NT2/D1 (cell line): ENCODE data around the gene ATP1B1.
"Not testable (repeated sequence)": the region's sequence is repeated elsewhere in the genome, so short reads cannot be mapped to it uniquely, and the experiment has no call there.

ENCODE experiments used
- DNase-seq: peaks from one replicate; pipeline ENCODE4 v3.0.0-alpha.2; 2011; ENCODE audit warnings: low read depth, low spot score
- H3K27me3 ChIP-seq: 2 replicates; pipeline ENCODE4 v1.6.0; 2011; ENCODE audit warnings: mild to moderate bottlenecking; ENCODE audit not compliant: insufficient read length, insufficient read depth
- H3K36me3 ChIP-seq: 2 replicates; pipeline ENCODE4 v1.6.1; 2011; ENCODE audit warnings: mild to moderate bottlenecking, low read length, mixed read lengths; ENCODE audit not compliant: insufficient read depth, insufficient read length
- H3K4me1 ChIP-seq: 2 replicates; pipeline ENCODE4 v1.5.1; 2011; ENCODE audit not compliant: insufficient read depth, insufficient read length
- H3K4me3 ChIP-seq: 2 replicates; pipeline ENCODE4 v1.5.1; 2011; ENCODE audit warnings: low read depth; ENCODE audit not compliant: insufficient read length
- H3K9ac ChIP-seq: 2 replicates; pipeline ENCODE4 v1.6.0; 2011; ENCODE audit warnings: low read depth; ENCODE audit not compliant: insufficient read length
- H3K9me3 ChIP-seq: 2 replicates; pipeline ENCODE4 v1.5.1; 2011; ENCODE audit warnings: mild to moderate bottlenecking, low read length; ENCODE audit not compliant: insufficient read depth
- SUZ12 ChIP-seq: IDR thresholded peaks from 2 replicates; pipeline ENCODE4 v1.6.1; 2011; ENCODE audit not compliant: insufficient read length, insufficient read depth; ENCODE audit errors: extremely low read depth
- YY1 ChIP-seq: IDR thresholded peaks from 2 replicates; pipeline ENCODE4 v1.6.1; 2011; ENCODE audit not compliant: insufficient read length, insufficient read depth
- ZNF274 ChIP-seq: IDR thresholded peaks from 2 replicates; pipeline ENCODE4 v1.6.1; 2011; ENCODE audit warnings: mild to moderate bottlenecking, low read depth, low read length

Gene ATP1B1

GRCh38 chr1:169156580-169156979 is 50.1 kb downstream of the ATP1B1 start:
- Histone ChIP-seq H3K27me3 (no peaks in the 10 kb centered on the region), H3K36me3 (no peaks in the 10 kb centered on the region), H3K9me3 (no peaks in the 10 kb centered on the region), H3K9ac (no peak overlapping the region), H3K4me3 (no peak overlapping the region), H3K4me1 (no peaks in the 10 kb centered on the region)
- no peak for DNase-seq
- no peak for TF ChIP-seq ZNF274
- TF ChIP-seq YY1, result no peak
- TF ChIP-seq SUZ12, result no peak

DNA sequence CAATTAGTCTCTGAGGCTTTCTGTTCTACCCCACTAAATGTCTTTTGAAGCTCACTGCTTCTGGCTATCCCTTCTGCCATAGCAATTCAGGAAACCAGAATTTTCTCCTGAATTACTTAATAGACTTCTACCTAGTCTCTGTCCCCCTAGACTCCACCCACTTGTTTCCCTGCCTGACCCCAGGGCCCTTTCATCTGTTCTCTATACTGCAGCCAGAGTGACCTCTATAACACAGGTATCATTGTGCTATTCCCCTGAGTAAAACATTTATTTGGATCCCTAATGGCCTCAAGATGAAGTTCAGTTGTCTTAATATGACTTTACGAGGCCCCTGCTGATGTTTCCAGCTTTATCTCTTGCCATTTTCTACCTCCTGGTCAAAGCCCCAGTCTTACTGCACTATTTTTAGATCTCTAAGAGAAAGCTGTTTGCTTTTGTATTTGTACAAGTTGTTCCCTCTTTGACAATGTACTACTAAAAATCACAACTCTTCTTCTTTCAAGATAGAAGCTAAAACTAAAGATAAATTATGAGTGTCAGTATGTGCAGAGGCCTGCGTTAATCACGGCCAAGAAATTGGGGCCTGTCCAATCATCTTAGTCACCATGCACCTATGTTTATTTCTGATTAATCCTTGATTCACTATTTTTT is 54.5 kb downstream of the ATP1B1 start:
- TF ChIP-seq YY1 (no peak), SUZ12 (no peak), ZNF274 (no peak)
- Histone ChIP-seq H3K36me3 (no peaks in the 10 kb centered on the region), H3K27me3 (no peaks in the 10 kb centered on the region), H3K4me3 (no peak overlapping the region), H3K9me3 (no peaks in the 10 kb centered on the region), H3K4me1 (no peaks in the 10 kb centered on the region), H3K9ac (no peak overlapping the region)
- no peak for DNase-seq

DNA sequence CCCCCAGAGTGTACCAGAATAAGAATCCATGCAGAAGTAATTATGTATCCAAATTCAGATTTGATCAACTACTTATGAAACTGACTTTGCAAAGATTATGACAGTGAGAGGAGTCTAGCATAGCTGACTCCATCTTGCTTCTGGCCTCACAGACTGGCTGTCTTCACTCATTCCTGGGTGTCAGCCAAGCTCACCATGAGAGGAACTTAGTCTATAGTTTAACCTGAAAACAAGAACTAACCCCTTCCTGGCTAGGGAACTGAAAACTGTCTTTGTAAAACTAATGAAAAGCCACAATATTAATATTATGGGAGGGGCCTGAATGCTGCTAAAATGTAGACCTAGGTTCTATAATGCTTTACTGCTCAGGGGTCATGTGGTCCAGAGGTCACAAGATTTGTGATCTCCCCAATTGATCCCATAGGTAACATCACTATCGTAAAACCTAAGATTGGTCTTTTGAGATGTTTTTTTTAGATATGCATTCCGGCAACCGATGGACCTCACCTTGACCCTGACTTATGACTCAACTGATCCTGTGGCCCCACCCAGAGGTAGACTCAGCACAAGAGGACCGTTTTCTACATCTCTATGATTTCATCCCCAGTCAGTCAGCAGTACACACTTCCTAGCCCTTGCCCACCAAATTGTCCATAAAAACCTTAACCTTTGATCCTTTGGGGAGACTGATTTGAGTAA is 55.2 kb downstream of the ATP1B1 start:
- TF ChIP-seq SUZ12 (no peak), ZNF274 (no peak), YY1 (no peak)
- Histone ChIP-seq H3K27me3 (no peaks in the 10 kb centered on the region), H3K4me1 (no peaks in the 10 kb centered on the region), H3K4me3 (no peak overlapping the region), H3K9ac (no peak overlapping the region), H3K9me3 (no peaks in the 10 kb centered on the region), H3K36me3 (no peaks in the 10 kb centered on the region)
- no peak for DNase-seq

DNA sequence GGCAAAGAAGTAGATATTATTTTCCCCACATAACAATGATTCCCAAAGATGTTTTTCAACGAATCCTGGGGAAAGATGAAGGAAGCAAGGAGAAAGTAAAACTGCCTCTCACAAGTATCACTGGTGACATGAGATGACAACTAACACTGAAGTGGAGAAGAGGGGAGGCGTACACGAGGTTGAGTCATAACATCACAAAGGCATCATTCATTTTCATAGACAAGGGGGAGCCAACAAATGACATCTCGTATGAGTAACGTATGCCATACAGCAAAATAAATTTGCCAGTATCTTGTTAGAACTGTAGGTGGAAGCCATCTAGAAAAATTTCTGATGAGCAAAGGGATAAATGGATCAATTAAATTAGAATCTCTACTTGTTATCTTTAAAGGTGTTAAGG is 56.6 kb downstream of the ATP1B1 start:
- H3K36me3 ChIP-seq, result no peaks in the 10 kb centered on the region
- DNase-seq, result no peak

GRCh38 chr1:169175461-169175860 is 69.0 kb downstream of the ATP1B1 start:
- no peak overlapping the region for H3K4me3 ChIP-seq
- H3K36me3 ChIP-seq, result no peaks in the 10 kb centered on the region
- no peak for DNase-seq
- no peaks in the 10 kb centered on the region for H3K9me3 ChIP-seq
- TF ChIP-seq SUZ12 (no peak), ZNF274 (no peak), YY1 (no peak)
- H3K9ac ChIP-seq, result no peak overlapping the region
- H3K27me3 ChIP-seq, result no peaks in the 10 kb centered on the region
- no peaks in the 10 kb centered on the region for H3K4me1 ChIP-seq

More for the DNA sequence above, 56.6 kb downstream of the ATP1B1 start:
- Histone ChIP-seq H3K27me3 (no peaks in the 10 kb centered on the region), H3K9me3 (no peaks in the 10 kb centered on the region), H3K4me3 (no peak overlapping the region), H3K9ac (no peak overlapping the region), H3K4me1 (no peaks in the 10 kb centered on the region)
- TF ChIP-seq ZNF274 (no peak), YY1 (no peak), SUZ12 (no peak)

DNA sequence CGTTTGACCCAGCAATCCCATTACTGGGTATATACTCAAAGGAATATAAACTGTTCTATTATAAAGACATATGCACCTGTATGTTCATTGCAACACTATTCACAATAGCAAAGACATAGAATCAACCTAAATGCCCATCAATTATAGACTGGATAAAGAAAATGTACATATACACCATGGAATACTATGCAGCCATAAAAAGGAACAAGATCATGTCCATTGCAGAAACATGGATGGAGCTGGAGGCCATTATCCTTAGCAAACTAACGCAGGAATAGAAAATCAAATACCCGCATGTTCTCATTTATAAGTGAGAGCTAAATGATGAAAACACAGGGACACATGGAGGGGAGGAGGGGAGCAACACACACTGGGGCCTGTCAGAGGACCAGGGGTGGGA is 72.9 kb downstream of the ATP1B1 start:
- H3K9ac ChIP-seq, DNase-seq, H3K4me3 ChIP-seq, H3K27me3 ChIP-seq, H3K36me3 ChIP-seq, H3K4me1 ChIP-seq, H3K9me3 ChIP-seq: not testable (repeated sequence)

DNA sequence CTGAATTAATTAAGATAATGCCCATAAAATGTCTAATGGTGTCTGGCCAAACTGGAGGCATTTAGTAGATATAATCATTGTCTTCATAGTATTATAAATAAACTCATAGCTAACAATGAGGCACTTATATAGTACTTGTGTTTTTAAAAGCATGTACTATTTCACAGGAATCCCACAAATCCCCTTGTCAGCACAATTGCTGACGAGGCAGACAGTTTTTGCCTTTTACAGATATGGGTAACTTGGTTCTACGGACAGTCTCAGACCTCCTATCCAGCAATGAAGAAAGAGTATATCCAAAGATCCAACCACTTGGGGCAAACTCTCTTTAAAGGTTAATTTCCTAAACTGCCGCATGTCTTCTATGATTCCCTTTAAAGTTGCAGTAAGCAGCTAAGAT is 73.7 kb downstream of the ATP1B1 start:
- no peaks in the 10 kb centered on the region for H3K9me3 ChIP-seq

More for the DNA sequence above, 73.7 kb downstream of the ATP1B1 start:
- no peak overlapping the region for H3K9ac ChIP-seq
- H3K27me3 ChIP-seq, result no peaks in the 10 kb centered on the region
- H3K36me3 ChIP-seq, result no peaks in the 10 kb centered on the region
- H3K4me1 ChIP-seq, result no peaks in the 10 kb centered on the region
- H3K4me3 ChIP-seq, result no peak overlapping the region
- TF ChIP-seq SUZ12 (no peak), YY1 (no peak), ZNF274 (no peak)
- DNase-seq, result no peak
